ENCODE measurements around the gene RNF208.

GRCh38 chr9:137219757-137220316 is 2.2 kb downstream of the RNF208 start:
- TF ChIP-seq CTCF (conservative IDR thresholded peaks at IDR 0.05 in 1 of 2, IDR thresholded peaks at IDR 0.05 in 1 of 2; ENCODE audit: low read depth in 1 of 2, low read length in 2 of 2) (no peak), EZH2 (IDR thresholded peaks at IDR 0.05; ENCODE audit: low read length, missing control alignments) (no peak)

All from fibroblast of lung (primary cell).